HEK293T (cell line): ENCODE data around the gene MDM2.

Experiments
- ARNT ChIP-seq: fragments of 450-650 bp; IDR thresholded peaks from 2 replicates; pipeline ENCODE4 v1.6.1; 2017; ENCODE audit warnings: mild to moderate bottlenecking
- FOXA1 ChIP-seq: fragments of 450-650 bp; IDR thresholded peaks from 2 replicates; pipeline ENCODE4 v1.6.1; 2016; ENCODE audit warnings: mild to moderate bottlenecking
- FOXM1 ChIP-seq: fragments of 450-650 bp; IDR thresholded peaks from 2 replicates; pipeline ENCODE4 v1.6.1; 2017; ENCODE audit warnings: mild to moderate bottlenecking, borderline replicate concordance
- HDGF ChIP-seq: fragments of 450-650 bp; IDR thresholded peaks from 2 replicates; pipeline ENCODE4 v1.6.1; 2017; ENCODE audit warnings: antibody characterized with exemption, borderline replicate concordance
- NFRKB ChIP-seq: fragments of 450-650 bp; IDR thresholded peaks from 2 replicates; pipeline ENCODE4 v1.6.1; 2016; ENCODE audit warnings: mild to moderate bottlenecking, moderate library complexity
- SUZ12 ChIP-seq: fragments of 450-650 bp; IDR thresholded peaks from 2 replicates; pipeline ENCODE4 v1.6.1; 2016; ENCODE audit warnings: mild to moderate bottlenecking

GRCh38 chr12:68761442-68761812 is 46.5 kb upstream of the MDM2 start:
- no peak for TF ChIP-seq NFRKB
- TF ChIP-seq FOXM1: no peak
- TF ChIP-seq FOXA1: no peak
- no peak for TF ChIP-seq HDGF
- TF ChIP-seq ARNT: no peak
- no peak for TF ChIP-seq SUZ12
